GM03348 (cell line): ENCODE measurements around the gene COL8A2.
"Not testable (repeated sequence)": the region's sequence is repeated elsewhere in the genome, so short reads cannot be mapped to it uniquely, and the experiment has no call there.

Experiments
- DNase-seq: peaks from one replicate; pipeline ENCODE4 v3.0.0; 2012; ENCODE audit warnings: low spot score

The COL8A2 gene

GRCh38 chr1:36125129-36125991, at the start of gene COL8A2:
TSS of gene COL8A2 (minus strand) at chr1:36125222. CDS start at chr1:36100242, 24,980 bp downstream.
- peak; percentile 80 for DNase-seq

- DNase-seq = no peak
Measured at GRCh38 chr1:36174713-36175112, 49.7 kb upstream of the COL8A2 start.

GRCh38 chr1:36172983-36173382, 48.0 kb upstream of the COL8A2 start:
- peak; percentile 47 for DNase-seq

GRCh38 chr1:36172017-36172747, 47.2 kb upstream of the COL8A2 start:
- DNase-seq = no peak

GRCh38 chr1:36170643-36171412, 45.8 kb upstream of the COL8A2 start:
- DNase-seq = no peak

GRCh38 chr1:36168514-36168913, 43.5 kb upstream of the COL8A2 start:
- no peak for DNase-seq

- DNase-seq = peak; percentile 36
Measured at GRCh38 chr1:36166938-36167905, 42.2 kb upstream of the COL8A2 start.

- DNase-seq = no peak
Measured at GRCh38 chr1:36166136-36166535, 41.1 kb upstream of the COL8A2 start.

- no peak for DNase-seq
Measured at GRCh38 chr1:36165145-36165544, 40.1 kb upstream of the COL8A2 start.

GRCh38 chr1:36164361-36164760, 39.3 kb upstream of the COL8A2 start:
- no peak for DNase-seq

- no peak for DNase-seq
Measured at GRCh38 chr1:36163426-36163825, 38.4 kb upstream of the COL8A2 start.

GRCh38 chr1:36162680-36163239, 37.7 kb upstream of the COL8A2 start:
- DNase-seq = no peak

- no peak for DNase-seq
Measured at GRCh38 chr1:36161641-36162531, 36.9 kb upstream of the COL8A2 start.

- peak; percentile 89 for DNase-seq
Measured at GRCh38 chr1:36160949-36161485, 36.0 kb upstream of the COL8A2 start.

GRCh38 chr1:36160388-36160948, 35.4 kb upstream of the COL8A2 start:
- DNase-seq = peak; percentile 3

GRCh38 chr1:36159614-36160387, 34.8 kb upstream of the COL8A2 start:
- no peak for DNase-seq

- DNase-seq = not testable (repeated sequence)
Measured at GRCh38 chr1:36158827-36159252, 33.8 kb upstream of the COL8A2 start.
